Tibial artery (tissue), 4 donors: ENCODE results near the gene BTG4.
A peak's percentile ranks its signal among the peaks of the same experiment; 100 is the strongest.

Experiments
- DNase-seq, 2 donors: peaks; one replicate each; pipeline ENCODE4 v3.0.0-alpha.2; 2019
- H3K27ac ChIP-seq, 2 donors: fragments of 200-600 bp; sonication (generic) in 1 of 2; 1 replicate in 1 of 2; 2 replicates in 1 of 2; pipeline ENCODE4 v1.5.1; 2018 to 2019; ENCODE audit warnings: mild to moderate bottlenecking in 1 of 2
- H3K27me3 ChIP-seq, 2 donors: fragments of 200-600 bp; sonication (generic) in 1 of 2; one replicate each; pipeline versions ENCODE4 v1.5.1 to v1.6.0; 2016 to 2019
- H3K36me3 ChIP-seq, 3 donors: fragments of 200-600 bp; sonication (generic) in 2 of 3; one replicate each; pipeline ENCODE4 v1.5.1; 2016 to 2019; ENCODE audit warnings: mild to moderate bottlenecking in 2 of 3
- H3K4me1 ChIP-seq, 4 donors: fragments of 200-600 bp; sonication (generic) in 2 of 4; 1 replicate in 3 of 4; 2 replicates in 1 of 4; pipeline ENCODE4 v1.5.1; 2016 to 2019
- H3K4me3 ChIP-seq, 2 donors: fragments of 200-600 bp; sonication (generic) in 1 of 2; 1 replicate in 1 of 2; 2 replicates in 1 of 2; pipeline ENCODE4 v1.5.1; 2018 to 2019; ENCODE audit warnings: mild to moderate bottlenecking in 2 of 2
- H3K9me3 ChIP-seq, 3 donors: fragments of 200-600 bp; sonication (generic) in 1 of 3; one replicate each; pipeline ENCODE4 v1.5.1; 2016 to 2019
- CTCF ChIP-seq, 2 experiments: fragments of 200-600 bp in 1 of 2; fragments of 450-650 bp in 1 of 2; IDR thresholded peaks; one replicate each; pipeline ENCODE4 v1.5.1; 2017 to 2019; ENCODE audit warnings: antibody characterized with exemption in 2 of 2, mild to moderate bottlenecking in 1 of 2, moderate library complexity in 1 of 2
- intact Hi-C: fragments of 100-400 bp; cut with DNase I; formaldehyde crosslinking; loops from one replicate; pipeline ENCODE4 v1.15.0; 2023; ENCODE audit warnings: low total_unique reads

BTG4 gene

GRCh38 chr11:111521135-111521534 lies 8.9 kb upstream of the BTG4 start:
- Histone ChIP-seq H3K9me3 (no peaks in the 10 kb centered on the region), H3K4me3 (no peak overlapping the region)
- intact Hi-C loops: no loop called here

GRCh38 chr11:111520560-111520959 lies 8.4 kb upstream of the BTG4 start:
- TF ChIP-seq CTCF (IDR thresholded peaks at IDR 0.05): no peak
- intact Hi-C loops: no loop called here
- Histone ChIP-seq H3K4me1 (no peaks in the 10 kb centered on the region), H3K27ac (no peak overlapping the region), H3K27me3 (no peaks in the 10 kb centered on the region), H3K36me3 (no peaks in the 10 kb centered on the region), H3K4me3 (no peak overlapping the region), H3K9me3 (no peaks in the 10 kb centered on the region)
- DNase-seq: no peak

More at GRCh38 chr11:111521135-111521534, 8.9 kb upstream of the BTG4 start:
- TF ChIP-seq CTCF (IDR thresholded peaks at IDR 0.05): no peak
- no peaks in the 10 kb centered on the region for H3K27me3 ChIP-seq
- no peak overlapping the region for H3K27ac ChIP-seq
- H3K36me3 ChIP-seq: no peaks in the 10 kb centered on the region
- no peak for DNase-seq
- H3K4me1 ChIP-seq: no peaks in the 10 kb centered on the region

- Histone ChIP-seq H3K27me3 (peaks cover 0 to 6% of the 10 kb centered on the region in 2 donors), H3K4me1 (peaks cover 0 to 7% (median 6%) of the 10 kb centered on the region in 4 donors), H3K27ac (no peak overlapping the region), H3K4me3 (no peak overlapping the region), H3K9me3 (no peaks in the 10 kb centered on the region), H3K36me3 (no peaks in the 10 kb centered on the region)
- DNase-seq: no peak
- TF ChIP-seq CTCF (IDR thresholded peaks at IDR 0.05): no peak
- intact Hi-C loops: no loop called here
These were observed 6.5 kb upstream of the BTG4 start for GRCh38 chr11:111518668-111519067.

- intact Hi-C loops: no loop called here
- H3K27ac ChIP-seq: no peak overlapping the region
- H3K9me3 ChIP-seq: no peaks in the 10 kb centered on the region
- TF ChIP-seq CTCF (IDR thresholded peaks at IDR 0.05): no peak
- peaks cover 0 to 35% of the 10 kb centered on the region in 2 donors for H3K27me3 ChIP-seq
- no peak for DNase-seq
- H3K4me1 ChIP-seq: peaks cover 0 to 21% (median 18%) of the 10 kb centered on the region in 4 donors
- H3K36me3 ChIP-seq: no peaks in the 10 kb centered on the region
- no peak overlapping the region for H3K4me3 ChIP-seq
These were observed 3.4 kb upstream of the BTG4 start for GRCh38 chr11:111515591-111515990.

GRCh38 chr11:111514216-111515031 lies 2.2 kb upstream of the BTG4 start, which contains the start of gene HOATZ:
Gene HOATZ (plus strand): TSS chr11:111514778. CDS start chr11:111514785, 7 bp downstream.
- no peak for DNase-seq
- no peak within 1 kb of the TSS for H3K27ac ChIP-seq
- H3K4me1 ChIP-seq: peaks cover 0 to 21% (median 18%) of the 10 kb centered on the region in 4 donors
- intact Hi-C loops: no loop called here
- H3K36me3 ChIP-seq: no peaks in the 10 kb centered on the region
- TF ChIP-seq CTCF (IDR thresholded peaks at IDR 0.05): no peak
- peaks cover 0 to 43% of the 10 kb centered on the region in 2 donors for H3K27me3 ChIP-seq
- H3K4me3 ChIP-seq: peak within 1 kb of the TSS in 1 of 2 donors; percentile 4
- no peaks in the 10 kb centered on the region for H3K9me3 ChIP-seq
